Tibial artery (tissue), 4 donors: ENCODE measurements around the gene PPP1R13L.
"Not testable (repeated sequence)": the region's sequence is repeated elsewhere in the genome, so short reads cannot be mapped to it uniquely, and the experiment has no call there.

Experiments used
- DNase-seq, 2 donors: peaks; one replicate each; pipeline ENCODE4 v3.0.0-alpha.2; 2019
- H3K27ac ChIP-seq, 2 donors: fragments of 200-600 bp; sonication (generic) in 1 of 2; 1 replicate in 1 of 2; 2 replicates in 1 of 2; pipeline ENCODE4 v1.5.1; 2018 to 2019; ENCODE audit warnings: mild to moderate bottlenecking in 1 of 2
- H3K27me3 ChIP-seq, 2 donors: fragments of 200-600 bp; sonication (generic) in 1 of 2; one replicate each; pipeline versions ENCODE4 v1.5.1 to v1.6.0; 2016 to 2019
- H3K36me3 ChIP-seq, 3 donors: fragments of 200-600 bp; sonication (generic) in 2 of 3; one replicate each; pipeline ENCODE4 v1.5.1; 2016 to 2019; ENCODE audit warnings: mild to moderate bottlenecking in 2 of 3
- H3K4me1 ChIP-seq, 4 donors: fragments of 200-600 bp; sonication (generic) in 2 of 4; 1 replicate in 3 of 4; 2 replicates in 1 of 4; pipeline ENCODE4 v1.5.1; 2016 to 2019
- H3K4me3 ChIP-seq, 2 donors: fragments of 200-600 bp; sonication (generic) in 1 of 2; 1 replicate in 1 of 2; 2 replicates in 1 of 2; pipeline ENCODE4 v1.5.1; 2018 to 2019; ENCODE audit warnings: mild to moderate bottlenecking in 2 of 2
- H3K9me3 ChIP-seq, 3 donors: fragments of 200-600 bp; sonication (generic) in 1 of 3; one replicate each; pipeline ENCODE4 v1.5.1; 2016 to 2019
- intact Hi-C: fragments of 100-400 bp; cut with DNase I; formaldehyde crosslinking; loops from one replicate; pipeline ENCODE4 v1.15.0; 2023; ENCODE audit warnings: low total_unique reads
- TF ChIP-seq, protein P1 (sequence below), 2 experiments: fragments of 200-600 bp in 1 of 2; fragments of 450-650 bp in 1 of 2; IDR thresholded peaks; one replicate each; pipeline ENCODE4 v1.5.1; 2017 to 2019; ENCODE audit warnings: antibody characterized with exemption in 2 of 2, mild to moderate bottlenecking in 1 of 2, moderate library complexity in 1 of 2

PPP1R13L gene

DNA sequence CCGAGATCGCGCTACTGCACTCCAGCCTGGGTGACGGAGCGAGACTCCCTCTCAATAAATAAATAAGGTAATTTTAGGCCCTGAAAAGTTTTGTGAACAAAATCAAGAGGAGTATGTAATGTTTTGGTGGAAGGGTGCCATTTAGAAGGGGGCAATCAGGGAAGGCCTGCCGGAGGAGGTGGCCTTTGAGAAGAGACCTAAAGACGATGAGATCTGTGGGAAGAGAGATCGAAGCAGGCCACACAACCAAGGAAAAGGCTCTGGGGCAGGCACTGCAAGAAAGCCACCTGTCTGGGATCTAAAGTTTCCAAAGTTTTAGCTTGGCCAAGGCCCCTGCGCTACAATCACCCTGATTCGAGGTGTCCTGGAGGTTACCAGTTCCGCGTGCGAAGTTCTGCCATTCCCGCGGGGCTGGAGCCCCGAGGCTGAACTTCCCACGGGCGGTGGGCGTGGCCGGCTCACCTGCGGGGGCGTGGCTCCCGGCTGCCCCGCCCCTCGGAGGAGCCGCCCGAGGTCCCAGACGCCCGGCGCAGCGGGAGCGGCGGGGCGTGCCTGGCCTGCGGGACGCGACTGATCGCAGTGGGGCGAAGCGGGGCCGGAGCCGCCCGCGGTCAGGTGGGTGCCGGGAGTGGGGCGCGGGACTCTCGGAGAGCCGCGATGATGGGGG lies 64.5 kb downstream of the PPP1R13L start, which contains the start of gene KLC3:
KLC3 (plus strand) TSS at position 519 of the 667 bp plus-strand sequence. CDS start 4,792 bp downstream, outside the sequence.
- TF ChIP-seq, protein P1, sequence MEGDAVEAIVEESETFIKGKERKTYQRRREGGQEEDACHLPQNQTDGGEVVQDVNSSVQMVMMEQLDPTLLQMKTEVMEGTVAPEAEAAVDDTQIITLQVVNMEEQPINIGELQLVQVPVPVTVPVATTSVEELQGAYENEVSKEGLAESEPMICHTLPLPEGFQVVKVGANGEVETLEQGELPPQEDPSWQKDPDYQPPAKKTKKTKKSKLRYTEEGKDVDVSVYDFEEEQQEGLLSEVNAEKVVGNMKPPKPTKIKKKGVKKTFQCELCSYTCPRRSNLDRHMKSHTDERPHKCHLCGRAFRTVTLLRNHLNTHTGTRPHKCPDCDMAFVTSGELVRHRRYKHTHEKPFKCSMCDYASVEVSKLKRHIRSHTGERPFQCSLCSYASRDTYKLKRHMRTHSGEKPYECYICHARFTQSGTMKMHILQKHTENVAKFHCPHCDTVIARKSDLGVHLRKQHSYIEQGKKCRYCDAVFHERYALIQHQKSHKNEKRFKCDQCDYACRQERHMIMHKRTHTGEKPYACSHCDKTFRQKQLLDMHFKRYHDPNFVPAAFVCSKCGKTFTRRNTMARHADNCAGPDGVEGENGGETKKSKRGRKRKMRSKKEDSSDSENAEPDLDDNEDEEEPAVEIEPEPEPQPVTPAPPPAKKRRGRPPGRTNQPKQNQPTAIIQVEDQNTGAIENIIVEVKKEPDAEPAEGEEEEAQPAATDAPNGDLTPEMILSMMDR (IDR thresholded peaks at IDR 0.05): no peak
- no peaks in the 10 kb centered on the region for H3K36me3 ChIP-seq
- no peaks in the 10 kb centered on the region for H3K9me3 ChIP-seq
- H3K27ac ChIP-seq: no peak within 1 kb of the TSS
- no peak within 1 kb of the TSS for H3K4me3 ChIP-seq
- intact Hi-C loops: no loop called here
- DNase-seq: no peak
- peaks cover 0 to 61% of the 10 kb centered on the region in 2 donors for H3K27me3 ChIP-seq
- H3K4me1 ChIP-seq: peaks cover 0 to 15% (median 8%) of the 10 kb centered on the region in 4 donors

DNA sequence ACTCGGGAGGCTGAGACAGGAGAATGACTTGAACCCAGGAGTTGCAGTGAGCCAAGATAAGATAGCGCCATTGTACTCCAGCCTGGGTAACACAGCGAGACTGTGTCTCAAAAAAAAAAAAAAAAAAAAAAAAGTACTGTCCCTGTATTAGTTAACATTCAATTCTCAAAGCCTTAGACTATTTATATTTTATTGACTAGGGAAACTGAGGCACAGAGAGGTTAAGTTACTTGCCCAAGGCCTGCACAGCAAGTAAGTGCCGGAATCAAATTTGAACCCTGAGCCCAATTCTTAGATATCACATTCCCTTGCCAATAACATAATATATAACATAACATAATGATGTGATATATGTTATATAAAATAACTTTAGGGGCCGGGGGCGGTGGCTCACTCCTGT lies 65.2 kb downstream of the PPP1R13L start:
- TF ChIP-seq, protein P1 (IDR thresholded peaks at IDR 0.05): no peak
- Histone ChIP-seq H3K4me1 (peaks cover 0 to 15% (median 8%) of the 10 kb centered on the region in 4 donors), H3K27me3 (peaks cover 0 to 56% of the 10 kb centered on the region in 2 donors), H3K4me3 (no peak overlapping the region), H3K27ac (no peak overlapping the region), H3K9me3 (no peaks in the 10 kb centered on the region), H3K36me3 (no peaks in the 10 kb centered on the region)
- intact Hi-C loops: no loop called here
- DNase-seq: no peak

DNA sequence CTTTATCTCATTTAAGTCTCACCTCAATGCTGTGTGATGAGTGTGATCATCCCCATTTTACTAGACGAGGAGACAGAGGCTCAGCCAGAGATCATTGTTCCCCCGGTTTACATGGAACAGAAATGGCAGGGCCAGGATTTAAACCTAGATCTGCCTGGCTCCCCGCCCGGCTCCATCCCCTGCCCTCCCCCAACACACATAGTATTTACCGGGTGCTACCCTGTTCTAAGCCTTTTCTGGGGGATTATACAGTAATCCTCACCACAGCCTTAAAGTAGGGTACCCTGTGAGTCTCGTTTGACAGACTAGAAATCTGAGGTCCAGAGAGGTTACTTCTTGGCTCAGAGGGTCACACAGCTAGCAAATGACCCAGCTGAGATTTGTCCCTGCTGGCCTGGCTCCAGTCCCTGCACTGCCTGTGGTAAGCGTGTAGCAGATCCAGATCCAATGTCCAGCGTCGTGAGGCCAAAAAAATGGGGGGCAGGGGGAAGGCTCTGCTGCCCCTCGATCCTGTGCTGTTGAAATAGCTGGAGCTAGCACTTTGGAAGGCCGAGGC lies 68.1 kb downstream of the PPP1R13L start:
- H3K4me3 ChIP-seq: no peak overlapping the region
- peaks cover 0 to 50% of the 10 kb centered on the region in 2 donors for H3K27me3 ChIP-seq
- DNase-seq: no peak
- H3K27ac ChIP-seq: no peak overlapping the region
- TF ChIP-seq, protein P1 (IDR thresholded peaks at IDR 0.05): no peak
- H3K36me3 ChIP-seq: no peaks in the 10 kb centered on the region
- intact Hi-C loops: no loop called here
- peaks cover 0 to 15% (median 8%) of the 10 kb centered on the region in 4 donors for H3K4me1 ChIP-seq
- no peaks in the 10 kb centered on the region for H3K9me3 ChIP-seq

DNA sequence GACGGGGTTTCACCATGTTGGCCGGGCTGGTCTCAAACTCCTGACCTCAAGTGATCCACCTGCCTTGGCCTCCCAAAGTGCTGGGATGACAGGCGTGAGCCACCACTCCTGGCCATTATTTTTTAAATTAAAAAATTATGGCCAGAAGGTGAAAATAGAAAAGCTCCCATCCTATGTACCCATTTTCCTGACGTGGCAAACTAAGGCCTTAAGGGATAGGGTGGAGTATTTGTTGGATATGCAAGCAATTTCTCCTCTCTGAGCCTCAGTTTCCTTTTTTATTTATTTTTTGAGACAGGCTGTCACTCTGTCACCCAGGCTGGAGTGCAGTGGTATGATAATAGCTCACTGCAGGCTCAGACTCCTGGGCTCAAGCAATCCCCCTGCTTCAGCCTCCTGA lies 70.0 kb downstream of the PPP1R13L start:
- H3K9me3 ChIP-seq, DNase-seq, H3K36me3 ChIP-seq, H3K4me3 ChIP-seq, H3K4me1 ChIP-seq, intact Hi-C loops, H3K27ac ChIP-seq: not testable (repeated sequence)
- H3K27me3 ChIP-seq: peaks cover 0 to 35% of the 10 kb centered on the region in 2 donors

DNA sequence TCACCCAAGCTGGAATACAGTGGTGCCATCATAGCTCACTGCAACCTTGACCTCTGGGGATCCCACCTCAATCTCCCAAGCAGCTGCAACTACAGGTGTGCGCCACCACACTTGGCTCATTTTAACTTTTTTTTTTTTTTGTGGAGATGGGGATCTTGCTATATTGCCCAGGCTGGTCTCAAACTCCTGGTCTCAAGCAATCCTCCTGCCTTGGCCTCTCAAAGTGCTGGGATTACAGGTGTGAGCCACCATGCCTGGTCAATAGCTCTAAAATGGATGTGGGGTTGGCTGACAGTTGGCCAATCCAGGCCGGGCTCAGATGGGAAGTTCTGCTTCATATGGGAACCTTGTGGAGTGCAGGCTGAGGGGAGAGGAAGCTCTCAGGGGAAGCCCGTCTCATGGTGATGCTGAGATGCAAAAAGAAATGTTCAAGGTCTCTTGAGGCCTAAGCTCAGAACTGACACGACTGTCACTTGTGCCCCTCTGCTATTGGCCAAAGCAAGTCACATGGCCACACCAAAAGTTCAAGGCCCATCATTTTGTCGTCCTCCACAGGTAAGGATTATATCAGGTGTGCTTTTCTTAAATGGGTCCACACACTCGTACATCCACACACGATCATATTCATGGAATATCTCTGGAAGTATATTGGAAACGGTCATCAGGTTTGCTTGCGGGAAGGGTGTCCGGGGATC lies 71.1 kb downstream of the PPP1R13L start:
- no peaks in the 10 kb centered on the region for H3K36me3 ChIP-seq
- no peak overlapping the region for H3K27ac ChIP-seq
- no peak for DNase-seq
- no peak overlapping the region for H3K4me3 ChIP-seq
- peaks cover 0 to 24% of the 10 kb centered on the region in 2 donors for H3K27me3 ChIP-seq
- peaks cover 0 to 5% (median 1%) of the 10 kb centered on the region in 4 donors for H3K4me1 ChIP-seq
- no peaks in the 10 kb centered on the region for H3K9me3 ChIP-seq
- intact Hi-C loops: no loop called here
- TF ChIP-seq, protein P1 (IDR thresholded peaks at IDR 0.05): no peak

DNA sequence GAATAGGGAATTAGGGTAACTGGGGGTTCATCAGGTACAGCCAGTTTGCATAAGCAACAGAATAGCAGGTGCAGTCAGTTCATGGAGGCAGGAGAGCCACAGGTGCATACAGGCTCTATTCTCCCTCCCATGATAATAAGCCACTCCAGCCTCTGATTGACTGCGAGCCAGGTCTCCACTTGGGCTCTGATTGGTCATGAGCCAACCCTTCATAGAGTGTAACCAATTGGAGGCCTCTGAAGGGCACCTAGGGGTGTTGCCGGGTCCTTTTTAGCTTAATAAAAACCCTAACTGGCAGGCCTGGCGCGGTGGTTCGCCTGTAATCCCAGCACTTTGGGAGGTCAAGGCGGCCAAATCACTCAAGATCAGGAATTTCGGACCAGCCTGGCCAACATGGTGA lies 73.5 kb downstream of the PPP1R13L start:
- Histone ChIP-seq H3K27ac (no peak overlapping the region), H3K9me3 (no peaks in the 10 kb centered on the region), H3K27me3 (peaks cover 0 to 10% of the 10 kb centered on the region in 2 donors), H3K4me1 (peaks cover 0 to 1% (median 0%) of the 10 kb centered on the region in 4 donors), H3K36me3 (no peaks in the 10 kb centered on the region), H3K4me3 (no peak overlapping the region)
- DNase-seq: no peak
- TF ChIP-seq, protein P1 (IDR thresholded peaks at IDR 0.05): no peak
- intact Hi-C loops: no loop called here
